GM12878 (cell line): ENCODE results near the gene MEAF6.

Experiments used
- BHLHE40 ChIP-seq, 2 experiments: fragments of 450-650 bp in 1 of 2; IDR thresholded peaks; 2 replicates each; pipeline ENCODE4 v1.6.1; 2011 to 2017; ENCODE audit warnings: low read depth in 2 of 2, borderline replicate concordance in 1 of 2, improper control_type of control experiment in 1 of 2, low read length in 1 of 2, mild to moderate bottlenecking in 1 of 2
- CEBPB ChIP-seq, 2 experiments: fragments of 150-350 bp in 1 of 2; IDR thresholded peaks; 2 replicates each; pipeline ENCODE4 v1.6.1; 2012 to 2014; ENCODE audit warnings: low read depth in 2 of 2, low read length in 2 of 2, borderline replicate concordance in 1 of 2, inconsistent platforms in 1 of 2
- CREM ChIP-seq: IDR thresholded peaks from 2 replicates; pipeline ENCODE4 v1.6.1; 2014; ENCODE audit warnings: antibody characterized with exemption, low read depth
- EP300 ChIP-seq, 2 experiments: fragments of 150-350 bp in 1 of 2; IDR thresholded peaks; 2 replicates each; pipeline ENCODE4 v1.6.1; 2011 to 2012; ENCODE audit warnings: low read depth in 2 of 2, low read length in 2 of 2, borderline replicate concordance in 1 of 2, improper control_type of control experiment in 1 of 2, inconsistent platforms in 1 of 2; ENCODE audit not compliant: control insufficient read depth in 1 of 2
- ESRRA ChIP-seq: IDR thresholded peaks from 2 replicates; pipeline ENCODE4 v1.6.1; 2012; ENCODE audit warnings: mild to moderate bottlenecking, low read length, improper control_type of control experiment
- GABPA ChIP-seq: IDR thresholded peaks from 2 replicates; pipeline ENCODE4 v1.6.1; 2014; ENCODE audit warnings: antibody characterized with exemption, low read depth, mild to moderate bottlenecking, inconsistent platforms
- MEF2B ChIP-seq: fragments of 450-650 bp; IDR thresholded peaks from 2 replicates; pipeline ENCODE4 v1.6.1; 2018; ENCODE audit warnings: mild to moderate bottlenecking, moderate library complexity; ENCODE audit not compliant: partially characterized antibody, poor library complexity, severe bottlenecking
- MTA2 ChIP-seq: fragments of 450-650 bp; IDR thresholded peaks from 2 replicates; pipeline ENCODE4 v1.6.1; 2016; ENCODE audit warnings: low read depth, mild to moderate bottlenecking, moderate library complexity
- NFYB ChIP-seq: IDR thresholded peaks from 2 replicates; pipeline ENCODE4 v1.6.1; 2011; ENCODE audit warnings: low read depth, mild to moderate bottlenecking, low read length, improper control_type of control experiment, moderate library complexity; ENCODE audit not compliant: insufficient read depth
- NR2C1 ChIP-seq: fragments of 450-650 bp; IDR thresholded peaks from 2 replicates; pipeline ENCODE4 v1.6.1; 2017; ENCODE audit warnings: antibody characterized with exemption, mild to moderate bottlenecking, moderate library complexity
- POLR2A ChIP-seq: IDR thresholded peaks from 2 replicates; pipeline ENCODE4 v1.6.1; 2011; ENCODE audit warnings: low read depth, mild to moderate bottlenecking, low read length
- ZNF274 ChIP-seq: IDR thresholded peaks from one replicate; pipeline ENCODE4 v1.8.0; 2011; ENCODE audit not compliant: insufficient read length, insufficient read depth
- ZNF384 ChIP-seq: IDR thresholded peaks from 2 replicates; pipeline ENCODE4 v1.6.1; 2012; ENCODE audit warnings: low read depth, mild to moderate bottlenecking, low read length, improper control_type of control experiment, borderline replicate concordance
- TF ChIP-seq, protein P1 (sequence below), 3 experiments: IDR thresholded peaks in 2 of 3; conservative IDR thresholded peaks in 1 of 3; 2 replicates each; pipeline ENCODE4 v1.5.1; 2011; ENCODE audit warnings: low read depth in 3 of 3, low read length in 3 of 3, mild to moderate bottlenecking in 3 of 3, control low read depth in 2 of 3, moderate library complexity in 2 of 3, inconsistent platforms in 1 of 3, mixed read lengths in 1 of 3; ENCODE audit not compliant: control insufficient read depth in 2 of 3, insufficient read depth in 1 of 3; ENCODE audit errors: extremely low read depth in 1 of 3

DNA sequence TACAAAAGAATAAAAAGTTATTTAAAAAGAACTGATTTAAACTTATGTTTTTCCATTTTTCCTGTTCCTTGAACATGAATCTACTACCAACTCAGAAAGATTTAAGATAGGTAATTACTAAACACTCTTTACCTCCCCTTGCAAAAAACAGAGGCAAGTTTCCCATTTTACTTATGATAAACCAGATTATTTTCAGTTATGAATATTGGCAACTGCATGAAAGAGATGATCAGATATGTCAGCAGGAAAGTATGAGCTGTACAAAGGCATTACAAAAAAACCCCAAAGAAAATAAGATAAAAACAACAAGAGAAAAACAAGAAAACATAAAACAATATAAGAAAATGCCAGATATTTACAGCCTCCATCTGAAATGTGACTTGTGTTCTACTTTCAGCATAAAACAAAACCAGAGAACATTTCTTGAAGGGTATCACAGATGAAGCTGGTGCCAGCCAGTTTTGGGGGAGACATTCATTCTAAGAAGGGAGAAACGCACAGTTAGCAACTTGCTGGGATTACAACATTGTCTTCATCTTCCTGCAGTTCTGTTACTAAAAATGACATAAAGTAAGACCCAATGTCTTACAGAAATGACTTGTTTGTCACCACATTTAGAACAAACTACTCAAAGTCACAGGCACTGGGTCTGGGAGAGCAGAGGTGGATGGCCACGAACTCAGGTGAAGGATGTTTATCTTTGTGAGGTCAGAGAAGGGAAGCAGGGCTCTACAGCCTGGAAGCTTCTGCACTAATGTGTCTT, 21.0 kb downstream of the MEAF6 start:
- TF ChIP-seq POLR2A (no peak), NFYB (no peak), ZNF384 (no peak), NR2C1 (no peak), GABPA (no peak), ZNF274 (no peak), CREM (no peak), MTA2 (no peak), EP300 (IDR thresholded peaks at IDR 0.05; ENCODE audit: borderline replicate concordance in 1 of 2, control insufficient read depth in 1 of 2, low read depth in 2 of 2, low read length in 2 of 2) (no peak), MEF2B (no peak), ESRRA (no peak), BHLHE40 (IDR thresholded peaks at IDR 0.05; ENCODE audit: borderline replicate concordance in 1 of 2, low read depth in 2 of 2, low read length in 1 of 2) (no peak), CEBPB (IDR thresholded peaks at IDR 0.05; ENCODE audit: borderline replicate concordance in 1 of 2, low read depth in 2 of 2, low read length in 2 of 2) (no peak)
- TF ChIP-seq, protein P1, sequence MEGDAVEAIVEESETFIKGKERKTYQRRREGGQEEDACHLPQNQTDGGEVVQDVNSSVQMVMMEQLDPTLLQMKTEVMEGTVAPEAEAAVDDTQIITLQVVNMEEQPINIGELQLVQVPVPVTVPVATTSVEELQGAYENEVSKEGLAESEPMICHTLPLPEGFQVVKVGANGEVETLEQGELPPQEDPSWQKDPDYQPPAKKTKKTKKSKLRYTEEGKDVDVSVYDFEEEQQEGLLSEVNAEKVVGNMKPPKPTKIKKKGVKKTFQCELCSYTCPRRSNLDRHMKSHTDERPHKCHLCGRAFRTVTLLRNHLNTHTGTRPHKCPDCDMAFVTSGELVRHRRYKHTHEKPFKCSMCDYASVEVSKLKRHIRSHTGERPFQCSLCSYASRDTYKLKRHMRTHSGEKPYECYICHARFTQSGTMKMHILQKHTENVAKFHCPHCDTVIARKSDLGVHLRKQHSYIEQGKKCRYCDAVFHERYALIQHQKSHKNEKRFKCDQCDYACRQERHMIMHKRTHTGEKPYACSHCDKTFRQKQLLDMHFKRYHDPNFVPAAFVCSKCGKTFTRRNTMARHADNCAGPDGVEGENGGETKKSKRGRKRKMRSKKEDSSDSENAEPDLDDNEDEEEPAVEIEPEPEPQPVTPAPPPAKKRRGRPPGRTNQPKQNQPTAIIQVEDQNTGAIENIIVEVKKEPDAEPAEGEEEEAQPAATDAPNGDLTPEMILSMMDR (IDR thresholded peaks at IDR 0.05 in 2 of 3, conservative IDR thresholded peaks at IDR 0.05 in 1 of 3; ENCODE audit: control insufficient read depth in 2 of 3, extremely low read depth in 1 of 3, insufficient read depth in 1 of 3, low read depth in 3 of 3, low read length in 3 of 3), result no peak
